ENCODE measurements around the gene COBL. TPM values are rescaled to one million over a fixed set of nuclear protein-coding genes. Genes with fewer than 3 reads are reported as not detected.

Gene COBL
- total RNA-seq, 1 experiment from 2014 or later: 52.3 TPM

DNA sequence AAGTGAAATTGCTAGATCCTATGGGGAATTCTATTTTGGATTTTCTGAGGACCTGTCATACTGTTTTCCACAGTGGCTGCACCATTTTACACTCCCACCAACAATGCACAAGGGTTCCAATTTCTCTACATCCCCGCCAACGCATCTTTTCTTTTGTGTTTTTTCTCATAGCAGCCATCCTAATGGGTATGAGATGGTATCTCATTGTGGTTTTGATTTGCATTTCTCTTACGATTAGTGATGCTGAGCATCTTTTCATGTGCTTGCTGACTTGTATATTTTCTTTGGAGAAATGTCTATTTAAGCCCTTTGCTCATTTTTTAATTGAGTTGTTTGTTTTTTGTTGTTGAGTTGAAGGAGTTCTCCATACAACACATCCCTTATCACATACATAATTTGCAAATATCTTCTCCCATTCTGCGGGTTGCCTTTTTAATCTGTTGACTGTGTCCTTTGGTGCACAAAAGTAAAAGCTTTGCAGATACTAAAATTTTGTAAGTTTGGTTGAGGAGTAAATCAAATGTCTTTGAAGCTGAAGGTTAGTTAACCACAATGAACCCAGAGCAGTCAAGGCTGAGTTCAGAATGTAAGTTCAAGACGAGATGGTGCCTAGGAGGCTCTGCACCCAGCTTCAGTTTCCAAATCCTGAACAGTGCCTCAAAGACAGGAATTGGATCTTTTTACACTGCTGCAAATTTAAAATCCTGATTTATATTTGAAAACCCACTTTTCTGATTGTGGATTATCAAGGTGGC lies 195.4 kb downstream of the COBL start:
- no peak overlapping the region for H3K27ac Mint-ChIP-seq
- no CpG with 5 or more reads among the region's 5 CpGs for WGBS (ENCODE audit: extremely low coverage, insufficient read length, low lambda C conversion rate)
- H3K56ac ChIP-seq (ENCODE audit: insufficient read length, low read depth, low read length): no peak overlapping the region
- no peak overlapping the region for H4K91ac ChIP-seq (ENCODE audit: insufficient read length, low read depth, low read length)
- H3K27me3 Mint-ChIP-seq (ENCODE audit: low read depth): no peaks in the 10 kb centered on the region
- no peak overlapping the region for H4K5ac ChIP-seq (ENCODE audit: insufficient read length, low read depth, low read length)
- no peak overlapping the region for H3K4me3 Mint-ChIP-seq
- DNase-seq: no peak
- no peak overlapping the region for H3K14ac ChIP-seq (ENCODE audit: insufficient read depth, low read length)
- no peak overlapping the region for H3T11ph ChIP-seq (ENCODE audit: low read length)
- H2BK20ac ChIP-seq (ENCODE audit: low read depth, low read length, poor library complexity, severe bottlenecking): no peak overlapping the region
- H2BK15ac ChIP-seq (ENCODE audit: low read depth, low read length): no peak overlapping the region
- no peak overlapping the region for H3K27ac ChIP-seq (ENCODE audit: insufficient read length, low read depth, low read length)
- H2BK120ac ChIP-seq (ENCODE audit: low read depth, low read length, poor library complexity, severe bottlenecking): no peak overlapping the region
- H3K79me1 ChIP-seq (ENCODE audit: insufficient read depth, low read depth, low read length, poor library complexity, severe bottlenecking): no peaks in the 10 kb centered on the region
- no peak overlapping the region for H3K18ac ChIP-seq (ENCODE audit: insufficient read length, low read depth, low read length)
- H2BK12ac ChIP-seq (ENCODE audit: insufficient read length, low read depth, low read length): no peak overlapping the region
- H2AK5ac ChIP-seq (ENCODE audit: insufficient read length, low read length): no peak overlapping the region
- H4K20me1 ChIP-seq (ENCODE audit: control insufficient read depth, insufficient read depth, insufficient read length): no peaks in the 10 kb centered on the region
- no peak overlapping the region for H3K4me2 ChIP-seq (ENCODE audit: insufficient read depth, insufficient read length, low read length)
- no peak overlapping the region for H4K8ac ChIP-seq (replicated peaks; ENCODE audit: insufficient read length, low read depth, low read length)
- no peak overlapping the region for H3K23ac ChIP-seq (ENCODE audit: insufficient read length, low read depth, low read length)
- no peak overlapping the region for H3K4ac ChIP-seq (ENCODE audit: low read depth, low read length)
- H3K4me1 Mint-ChIP-seq: peaks cover 5 to 7% of the 10 kb centered on the region in 2 experiments; a peak in 2 of 4 replicates
- no peaks in the 10 kb centered on the region for H3K27me3 ChIP-seq (ENCODE audit: insufficient read depth, low read length)
- H2BK5ac ChIP-seq (ENCODE audit: insufficient read length, low read length): no peak overlapping the region
- peaks cover 0 to 11% (median 5%) of the 10 kb centered on the region in 3 experiments; a peak in 3 of 7 replicates for H3K36me3 Mint-ChIP-seq (ENCODE audit: insufficient read depth in 1 of 3, low read depth in 3 of 3)
- H3K4me1 ChIP-seq (ENCODE audit: insufficient read depth, low read length): no peaks in the 10 kb centered on the region; the same call in 1 of the 2 replicates
- no peak overlapping the region for H3K9ac ChIP-seq (ENCODE audit: extremely low read depth, insufficient read length, low read length)
- no peaks in the 10 kb centered on the region for H3K79me2 ChIP-seq (ENCODE audit: insufficient read depth, low read length)
- no peaks in the 10 kb centered on the region for H3K23me2 ChIP-seq (ENCODE audit: insufficient read length, low read depth, low read length, poor library complexity, severe bottlenecking)
- H2AFZ ChIP-seq (ENCODE audit: low read length): no peak overlapping the region
- TF ChIP-seq, protein P1, sequence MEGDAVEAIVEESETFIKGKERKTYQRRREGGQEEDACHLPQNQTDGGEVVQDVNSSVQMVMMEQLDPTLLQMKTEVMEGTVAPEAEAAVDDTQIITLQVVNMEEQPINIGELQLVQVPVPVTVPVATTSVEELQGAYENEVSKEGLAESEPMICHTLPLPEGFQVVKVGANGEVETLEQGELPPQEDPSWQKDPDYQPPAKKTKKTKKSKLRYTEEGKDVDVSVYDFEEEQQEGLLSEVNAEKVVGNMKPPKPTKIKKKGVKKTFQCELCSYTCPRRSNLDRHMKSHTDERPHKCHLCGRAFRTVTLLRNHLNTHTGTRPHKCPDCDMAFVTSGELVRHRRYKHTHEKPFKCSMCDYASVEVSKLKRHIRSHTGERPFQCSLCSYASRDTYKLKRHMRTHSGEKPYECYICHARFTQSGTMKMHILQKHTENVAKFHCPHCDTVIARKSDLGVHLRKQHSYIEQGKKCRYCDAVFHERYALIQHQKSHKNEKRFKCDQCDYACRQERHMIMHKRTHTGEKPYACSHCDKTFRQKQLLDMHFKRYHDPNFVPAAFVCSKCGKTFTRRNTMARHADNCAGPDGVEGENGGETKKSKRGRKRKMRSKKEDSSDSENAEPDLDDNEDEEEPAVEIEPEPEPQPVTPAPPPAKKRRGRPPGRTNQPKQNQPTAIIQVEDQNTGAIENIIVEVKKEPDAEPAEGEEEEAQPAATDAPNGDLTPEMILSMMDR (conservative IDR thresholded peaks at IDR 0.05): no peak
- no peaks in the 10 kb centered on the region for H3K9me3 ChIP-seq (ENCODE audit: control insufficient read depth, low read depth, low read length)
- peaks cover under 1 to 1% of the 10 kb centered on the region in 2 experiments; a peak in 4 of 5 replicates for H3K9me3 Mint-ChIP-seq

All from H9 (cell line).